GM19328 (cell line): ENCODE results near the gene TAAR5.
"Not testable (repeated sequence)": the region's sequence is repeated elsewhere in the genome, so short reads cannot be mapped to it uniquely, and the experiment has no call there.

ENCODE experiments used
- ATAC-seq: cut with Tn5 transposase; IDR thresholded peaks from one replicate; pipeline ENCODE4 v1.9.1; 2021; ENCODE audit warnings: mild to moderate bottlenecking, moderate library complexity; ENCODE audit not compliant: unreplicated experiment

TAAR5 gene, protein sequence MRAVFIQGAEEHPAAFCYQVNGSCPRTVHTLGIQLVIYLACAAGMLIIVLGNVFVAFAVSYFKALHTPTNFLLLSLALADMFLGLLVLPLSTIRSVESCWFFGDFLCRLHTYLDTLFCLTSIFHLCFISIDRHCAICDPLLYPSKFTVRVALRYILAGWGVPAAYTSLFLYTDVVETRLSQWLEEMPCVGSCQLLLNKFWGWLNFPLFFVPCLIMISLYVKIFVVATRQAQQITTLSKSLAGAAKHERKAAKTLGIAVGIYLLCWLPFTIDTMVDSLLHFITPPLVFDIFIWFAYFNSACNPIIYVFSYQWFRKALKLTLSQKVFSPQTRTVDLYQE

GRCh38 chr6:132589454-132589853 is at the start of gene TAAR5:
Gene TAAR5, minus strand, starts transcription at chr6:132589741. Its CDS starts 55 bp downstream, at chr6:132589686.
- no peak for ATAC-seq

DNA sequence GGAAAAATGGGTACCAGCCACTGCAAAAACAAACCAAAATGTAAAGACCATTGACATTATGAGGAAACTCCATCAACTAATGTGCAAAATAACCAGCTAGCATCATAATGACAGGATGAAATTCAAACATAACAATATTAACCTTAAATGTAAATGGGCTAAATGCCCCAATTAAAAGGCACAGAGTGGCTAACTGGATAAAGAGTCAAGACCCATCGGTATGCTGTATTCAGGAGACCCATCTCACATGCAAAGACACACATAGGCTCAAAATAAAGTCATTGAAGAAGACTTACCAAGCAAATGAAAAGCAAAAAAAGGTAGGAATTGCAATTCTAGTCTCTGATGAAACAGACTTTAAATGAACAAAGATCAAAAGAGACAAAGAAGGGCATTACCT is 47.6 kb upstream of the TAAR5 start:
- ATAC-seq, result not testable (repeated sequence)

- not testable (repeated sequence) for ATAC-seq
These were observed 46.4 kb upstream of the TAAR5 start for GRCh38 chr6:132635906-132636305.

DNA sequence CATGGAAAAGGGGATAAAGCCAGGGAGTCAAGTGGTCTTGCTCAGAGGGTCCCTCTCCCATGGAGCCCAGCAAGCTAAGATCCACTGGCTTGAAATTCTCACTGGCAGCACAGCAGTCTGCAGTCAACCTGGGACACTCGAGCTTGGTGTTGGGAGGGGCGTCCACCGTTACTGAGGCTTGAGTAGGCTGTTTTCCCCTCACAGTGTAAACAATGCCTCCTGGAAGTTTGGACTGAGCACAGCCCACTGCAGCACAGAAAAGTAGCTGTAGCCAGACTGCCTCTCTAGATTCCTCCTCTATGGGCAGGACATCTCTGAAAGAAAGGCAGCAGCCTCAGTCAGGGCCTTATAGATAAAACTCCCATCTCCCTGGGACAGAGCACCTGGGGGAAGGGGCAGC is 45.7 kb upstream of the TAAR5 start:
- not testable (repeated sequence) for ATAC-seq

GRCh38 chr6:132634796-132635195 is 45.3 kb upstream of the TAAR5 start:
- no peak for ATAC-seq

- ATAC-seq, result no peak
These were observed 43.8 kb upstream of the TAAR5 start for GRCh38 chr6:132633362-132633761.

DNA sequence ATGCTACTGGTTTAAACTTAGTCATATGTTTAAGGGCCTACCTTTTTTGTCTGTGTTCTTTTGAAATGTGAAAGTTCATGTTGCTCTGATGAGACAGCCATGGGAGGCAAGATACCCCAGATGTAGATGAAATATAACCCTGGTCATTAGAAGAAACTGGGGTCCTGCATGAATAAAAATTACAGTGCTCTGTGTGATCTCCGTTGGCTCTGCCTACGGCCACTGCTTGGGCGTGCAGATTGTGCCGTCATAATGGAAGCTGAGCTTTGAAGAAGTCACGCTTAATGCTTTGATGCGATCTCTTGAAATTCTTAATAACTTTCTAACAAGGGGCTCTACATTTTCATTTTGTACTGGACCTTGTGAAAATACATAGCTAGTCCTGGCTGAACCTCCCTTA is 34.6 kb upstream of the TAAR5 start, which contains the start of gene TAAR2:
Gene TAAR2, minus strand, starts transcription at position 101 of the 400 bp plus-strand sequence. Its CDS starts 0 bp downstream, at position 101.
- no peak for ATAC-seq

DNA sequence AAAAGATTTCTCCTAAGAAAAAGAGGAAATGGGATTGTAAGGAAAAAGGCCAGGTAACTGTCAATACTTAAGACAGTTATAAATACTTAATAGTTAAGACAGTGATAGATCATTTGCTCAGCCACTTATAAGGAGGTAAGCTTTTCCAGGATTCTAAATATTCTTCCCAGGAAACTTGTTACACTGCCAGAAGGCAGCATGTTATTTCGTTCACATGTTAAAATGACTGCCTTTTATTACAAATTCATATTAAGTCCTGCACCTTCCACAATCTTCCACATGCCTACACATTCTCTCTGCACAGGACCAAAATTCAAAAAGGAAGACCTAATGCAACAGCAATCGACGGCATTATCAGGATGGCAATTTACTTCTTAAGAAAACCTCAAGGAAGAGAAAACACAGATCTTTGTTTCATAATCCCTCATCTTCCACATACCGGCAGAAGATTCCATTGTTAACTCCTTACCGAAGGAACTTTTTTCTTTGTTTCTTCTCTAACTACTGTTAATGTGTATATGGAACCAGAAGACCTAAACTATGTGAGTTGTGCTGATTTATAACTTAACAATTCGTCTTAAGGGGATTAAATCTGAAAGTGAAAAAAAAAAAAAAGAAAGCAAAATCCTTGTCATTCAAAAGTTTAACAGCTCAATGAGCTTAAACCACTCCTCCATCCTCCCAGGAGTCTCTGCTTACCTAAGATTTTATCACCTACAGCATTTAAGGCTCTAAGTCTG is 33.7 kb upstream of the TAAR5 start:
- no peak for ATAC-seq

- ATAC-seq, result no peak
These were observed 27.1 kb upstream of the TAAR5 start for GRCh38 chr6:132616677-132617076.

DNA sequence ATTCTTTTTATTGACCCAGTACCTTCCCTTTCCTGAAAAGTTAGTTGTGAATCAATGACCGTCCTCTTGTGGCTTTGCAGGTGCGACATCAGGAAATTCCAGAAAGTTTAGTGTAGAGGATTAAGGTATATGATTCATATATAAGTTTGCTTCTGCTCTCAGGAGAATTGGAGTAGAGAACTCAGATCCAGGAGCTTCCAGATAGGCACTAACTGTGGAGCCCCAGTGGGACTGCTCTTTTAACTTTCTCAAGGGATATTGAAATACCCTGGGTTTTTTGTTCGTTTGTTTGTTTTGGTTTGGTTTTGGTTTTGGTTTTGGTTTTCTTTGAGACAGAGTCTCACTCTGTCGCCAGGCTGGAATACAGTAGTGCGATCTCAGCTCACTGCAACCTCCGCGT is 25.0 kb upstream of the TAAR5 start:
- no peak for ATAC-seq

DNA sequence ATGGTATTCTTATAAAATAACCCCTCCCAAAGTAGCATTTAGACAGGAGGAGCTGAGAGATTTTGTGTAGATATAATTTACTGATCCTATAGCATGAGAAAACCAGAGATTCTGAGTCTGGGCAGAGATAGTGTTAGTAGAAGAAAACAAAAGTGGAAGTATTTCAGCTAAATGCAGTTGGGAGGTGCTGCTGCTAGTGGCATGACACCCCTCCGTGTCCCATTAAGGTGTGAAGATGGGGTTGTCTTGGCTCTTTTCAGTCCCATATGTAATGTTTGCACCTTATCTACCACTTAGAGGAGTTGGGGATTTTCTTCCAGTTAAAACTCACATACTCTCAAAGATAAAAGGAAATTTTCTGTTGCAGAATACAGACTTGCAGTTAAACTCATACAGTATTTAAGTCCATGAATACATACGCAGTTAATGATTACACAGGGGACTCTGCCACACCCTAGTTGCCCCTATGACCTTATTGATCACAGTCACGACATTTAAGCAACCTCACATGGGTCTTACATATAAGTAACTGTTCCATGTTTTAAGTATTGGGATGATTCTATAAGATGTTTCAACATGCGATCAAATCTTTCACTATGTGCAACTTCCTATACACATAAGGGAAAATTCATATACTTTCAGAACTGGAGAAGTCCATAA is 23.0 kb upstream of the TAAR5 start:
- no peak for ATAC-seq

DNA sequence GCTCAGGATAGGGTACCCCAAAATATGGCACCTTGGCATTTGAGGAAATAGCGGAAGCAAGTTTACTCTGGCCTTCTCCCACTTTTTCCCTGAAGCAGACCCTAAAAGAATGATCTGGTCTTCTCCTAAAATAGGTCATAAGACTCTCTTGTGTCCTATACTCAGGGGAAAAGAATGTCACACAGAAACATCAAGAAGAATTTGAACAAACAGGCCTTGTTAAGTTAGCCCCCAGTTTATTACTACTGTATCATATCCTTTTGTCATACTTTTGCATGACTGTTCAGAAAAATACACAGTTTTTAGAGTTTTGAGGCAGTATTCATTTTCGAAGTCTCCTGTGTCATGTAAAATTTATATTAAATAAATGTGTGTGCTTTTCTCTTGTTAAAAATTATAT is 22.1 kb upstream of the TAAR5 start:
- ATAC-seq, result no peak

DNA sequence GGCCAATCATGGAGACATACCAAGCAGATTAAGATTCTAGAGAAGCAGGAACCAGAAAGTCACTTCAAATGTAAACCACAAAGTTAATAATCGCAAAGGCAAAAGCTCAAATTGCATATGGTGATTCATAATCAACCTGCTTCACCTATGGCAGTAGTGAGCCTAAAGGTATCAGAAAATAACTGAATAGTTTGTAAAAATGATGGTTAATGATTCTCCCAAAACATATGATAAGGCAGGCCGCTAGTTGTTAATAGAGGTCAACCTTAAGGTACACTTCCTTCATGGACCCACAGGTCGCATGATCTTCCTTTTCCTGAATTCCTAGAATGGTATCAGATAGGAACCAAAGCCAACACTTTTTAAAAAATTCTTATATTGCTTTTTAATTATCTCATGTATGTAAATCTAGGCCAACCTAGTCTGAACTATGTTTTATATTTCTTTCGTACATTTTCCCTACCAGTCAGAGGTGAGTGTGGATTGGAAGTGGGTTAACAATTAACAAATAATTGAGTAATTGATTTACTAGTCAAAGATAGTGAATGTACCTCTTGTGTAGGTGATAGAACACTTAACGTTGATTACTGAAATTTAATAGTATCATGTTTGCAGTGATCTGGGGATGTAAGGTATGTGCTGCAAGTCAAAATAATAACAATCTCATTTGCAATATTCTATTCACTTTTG is 18.1 kb upstream of the TAAR5 start:
- no peak for ATAC-seq

DNA sequence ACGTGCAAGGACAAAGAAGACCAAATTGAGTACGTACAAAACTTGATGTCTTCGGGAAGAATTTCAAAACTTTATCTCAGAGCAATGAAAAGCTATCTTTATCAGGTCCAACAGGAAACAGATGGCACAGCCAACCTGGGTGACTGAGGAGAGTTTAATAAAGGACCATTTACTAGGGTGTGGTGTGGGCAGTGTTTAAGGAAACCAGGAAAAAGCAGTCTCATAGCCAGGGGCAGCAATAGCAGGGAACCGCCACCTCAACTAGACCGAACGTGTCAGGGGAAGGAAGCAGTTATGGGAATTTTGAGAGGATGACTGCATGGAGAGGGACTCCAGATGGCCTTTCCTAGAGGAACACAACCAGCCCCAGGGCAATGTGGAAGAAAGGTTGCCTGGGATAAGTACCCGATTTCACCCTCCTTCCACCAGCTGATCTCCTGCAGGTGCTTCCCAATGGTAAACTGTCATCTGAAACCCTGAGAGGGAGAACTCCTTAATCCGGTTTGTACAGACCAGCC is 15.2 kb upstream of the TAAR5 start:
- ATAC-seq, result no peak

GRCh38 chr6:132600900-132601299 is 11.4 kb upstream of the TAAR5 start:
- ATAC-seq, result not testable (repeated sequence)

GRCh38 chr6:132598473-132598872 is 8.9 kb upstream of the TAAR5 start:
- ATAC-seq, result peak; percentile 90

DNA sequence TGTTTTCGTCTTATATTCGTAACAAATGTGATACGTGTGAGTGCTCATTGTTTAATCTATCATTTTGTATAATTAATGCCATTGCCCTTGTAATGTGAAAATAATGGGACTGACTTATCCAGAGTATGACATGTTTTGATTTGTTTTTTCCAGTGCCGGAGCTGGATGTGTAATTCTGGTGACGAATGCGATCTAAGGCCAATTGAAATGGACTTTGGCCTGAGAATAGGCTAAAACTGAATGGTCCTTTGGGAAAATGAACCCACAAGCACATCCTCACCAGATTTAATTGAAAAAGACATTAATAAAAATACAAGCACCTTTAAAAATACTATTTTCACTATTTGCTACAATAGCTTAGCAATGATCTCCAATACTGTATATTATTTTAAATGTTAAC is 6.7 kb upstream of the TAAR5 start:
- ATAC-seq, result no peak

DNA sequence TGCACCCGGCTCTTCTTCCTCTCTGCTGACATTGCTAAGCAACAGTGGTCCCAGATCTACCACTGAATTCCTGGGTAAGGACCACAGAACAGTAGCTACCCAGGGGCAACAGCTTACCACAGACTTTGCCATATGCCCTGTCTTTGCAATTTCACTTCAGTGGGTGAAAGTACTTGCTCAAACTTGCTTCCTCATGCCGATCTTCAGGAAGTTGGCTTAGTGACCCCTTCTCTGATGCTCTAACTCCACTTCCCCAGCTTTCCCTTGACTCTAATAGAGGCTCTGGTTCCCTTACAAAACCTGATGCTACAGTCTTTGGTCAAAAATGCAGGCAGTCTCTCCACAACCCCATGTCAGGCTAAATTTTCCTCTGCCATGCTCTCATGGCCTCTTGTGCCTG is 3.3 kb upstream of the TAAR5 start:
- no peak for ATAC-seq

DNA sequence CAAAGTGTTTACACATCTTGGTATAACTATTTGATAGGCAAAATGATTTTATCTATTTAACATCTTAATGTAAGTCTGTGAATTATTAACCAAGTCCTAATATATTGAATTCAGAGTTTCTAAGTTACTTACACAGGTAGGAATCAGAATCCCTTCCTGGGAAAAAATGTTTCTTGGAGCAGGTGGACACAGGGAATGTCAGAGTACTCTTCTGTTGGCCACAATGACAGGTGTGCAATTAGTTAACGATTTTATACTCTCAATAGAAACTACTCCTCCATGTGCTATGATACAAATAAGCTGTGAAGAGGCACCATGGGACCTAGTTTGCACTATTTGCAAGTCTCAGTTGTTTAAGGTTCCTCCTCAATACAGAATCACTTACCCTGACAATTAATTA is 821 bp upstream of the TAAR5 start:
- ATAC-seq, result no peak

GRCh38 chr6:132587424-132587823 is 2.1 kb downstream of the TAAR5 start:
- ATAC-seq, result no peak

DNA sequence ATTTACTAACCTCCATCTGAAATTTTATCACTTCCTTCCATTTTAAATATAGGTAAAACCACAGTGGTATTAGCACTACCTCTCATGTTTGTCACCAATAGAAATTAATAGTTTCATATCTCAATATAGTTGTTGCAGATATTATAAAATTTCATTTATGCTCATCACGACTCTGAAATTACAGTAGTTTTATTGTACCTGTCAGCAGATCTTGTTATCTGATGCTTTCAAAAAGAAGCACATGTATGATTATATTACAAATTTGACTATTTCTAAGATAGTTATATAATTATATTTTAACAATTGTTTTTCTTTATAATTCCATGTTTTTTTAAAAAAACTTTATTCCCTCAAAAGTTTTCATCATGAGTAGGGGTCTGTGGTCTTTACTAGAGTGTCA is 4.8 kb downstream of the TAAR5 start:
- no peak for ATAC-seq
